Measurements from ENCODE around the gene CEACAM8.
"Not testable (repeated sequence)": the region's sequence is repeated elsewhere in the genome, so short reads cannot be mapped to it uniquely, and the experiment has no call there.

CEACAM8 gene

GRCh38 chr19:42552086-42553065, 42.3 kb downstream of the CEACAM8 start:
- no peak for TF ChIP-seq CTCF (IDR thresholded peaks at IDR 0.05; ENCODE audit: insufficient read depth, low read length, poor library complexity, severe bottlenecking)
- Histone ChIP-seq H3K36me3 (ENCODE audit: control insufficient read depth, insufficient read depth, low read length) (no peaks in the 10 kb centered on the region), H3K4me3 (replicated peaks; ENCODE audit: low read depth, low read length) (no peak overlapping the region), H3K27me3 (replicated peaks; ENCODE audit: control insufficient read depth, insufficient read depth, low read length) (no peaks in the 10 kb centered on the region)
- DNase-seq (ENCODE audit: extremely low read depth, insufficient read length) = no peak

- H3K4me3 ChIP-seq (replicated peaks; ENCODE audit: low read depth, low read length); H3K27me3 ChIP-seq (replicated peaks; ENCODE audit: control insufficient read depth, insufficient read depth, low read length); H3K36me3 ChIP-seq (ENCODE audit: control insufficient read depth, insufficient read depth, low read length); DNase-seq (ENCODE audit: extremely low read depth, insufficient read length): not testable (repeated sequence)
Observed at GRCh38 chr19:42550521-42550920, 44.2 kb downstream of the CEACAM8 start.

GRCh38 chr19:42549067-42549466, 45.7 kb downstream of the CEACAM8 start:
- DNase-seq (ENCODE audit: extremely low read depth, insufficient read length) = not testable (repeated sequence)

GRCh38 chr19:42548552-42548951, 46.2 kb downstream of the CEACAM8 start:
- no peak for DNase-seq (ENCODE audit: extremely low read depth, insufficient read length)
- Histone ChIP-seq H3K27me3 (replicated peaks; ENCODE audit: control insufficient read depth, insufficient read depth, low read length) (no peaks in the 10 kb centered on the region), H3K36me3 (ENCODE audit: control insufficient read depth, insufficient read depth, low read length) (no peaks in the 10 kb centered on the region), H3K4me3 (replicated peaks; ENCODE audit: low read depth, low read length) (no peak overlapping the region)
- no peak for TF ChIP-seq CTCF (IDR thresholded peaks at IDR 0.05; ENCODE audit: insufficient read depth, low read length, poor library complexity, severe bottlenecking)

More at GRCh38 chr19:42549067-42549466, 45.7 kb downstream of the CEACAM8 start:
- H3K4me3 ChIP-seq (replicated peaks; ENCODE audit: low read depth, low read length); H3K36me3 ChIP-seq (ENCODE audit: control insufficient read depth, insufficient read depth, low read length); H3K27me3 ChIP-seq (replicated peaks; ENCODE audit: control insufficient read depth, insufficient read depth, low read length): not testable (repeated sequence)

GRCh38 chr19:42547929-42548328, 46.8 kb downstream of the CEACAM8 start:
- Histone ChIP-seq H3K36me3 (ENCODE audit: control insufficient read depth, insufficient read depth, low read length) (no peaks in the 10 kb centered on the region), H3K4me3 (replicated peaks; ENCODE audit: low read depth, low read length) (no peak overlapping the region), H3K27me3 (replicated peaks; ENCODE audit: control insufficient read depth, insufficient read depth, low read length) (no peaks in the 10 kb centered on the region)
- TF ChIP-seq CTCF (IDR thresholded peaks at IDR 0.05; ENCODE audit: insufficient read depth, low read length, poor library complexity, severe bottlenecking) = no peak
- no peak for DNase-seq (ENCODE audit: extremely low read depth, insufficient read length)

GRCh38 chr19:42546831-42547500, 47.8 kb downstream of the CEACAM8 start:
- Histone ChIP-seq H3K27me3 (replicated peaks; ENCODE audit: control insufficient read depth, insufficient read depth, low read length) (no peaks in the 10 kb centered on the region), H3K36me3 (ENCODE audit: control insufficient read depth, insufficient read depth, low read length) (no peaks in the 10 kb centered on the region), H3K4me3 (replicated peaks; ENCODE audit: low read depth, low read length) (no peak overlapping the region)
- DNase-seq (ENCODE audit: extremely low read depth, insufficient read length) = no peak
- no peak for TF ChIP-seq CTCF (IDR thresholded peaks at IDR 0.05; ENCODE audit: insufficient read depth, low read length, poor library complexity, severe bottlenecking)

Data from GM06990 (cell line).